ENCODE data around the gene ZNF454. TPM values are rescaled to one million over a fixed set of nuclear protein-coding genes. Genes with fewer than 3 reads are reported as not detected.
A peak's percentile ranks its signal among the peaks of the same experiment; 100 is the strongest.

ZNF454 gene
- total RNA-seq, 4 donors from 2014 or later = 0.59 to 11.8 (median 6.9) TPM

GRCh38 chr5:178931846-178932760 is 8.9 kb upstream of the ZNF454 start:
- intact Hi-C loops (cut with DNase I; ENCODE audit: low total_unique reads) = no loop called here
- TF ChIP-seq POLR2A (IDR thresholded peaks at IDR 0.05) (no peak), CTCF (IDR thresholded peaks at IDR 0.05) (no peak)
- Histone ChIP-seq H3K4me1 (no peaks in the 10 kb centered on the region), H3K36me3 (no peaks in the 10 kb centered on the region), H3K9me3 (peaks cover 0 to 79% of the 10 kb centered on the region in 2 donors), H3K27ac (no peak overlapping the region), H3K27me3 (no peaks in the 10 kb centered on the region), H3K4me3 (no peak overlapping the region)
- no peak for DNase-seq

GRCh38 chr5:178941361-178941760 is 363 bp downstream of the ZNF454 start:
- TF ChIP-seq CTCF (IDR thresholded peaks at IDR 0.05) = no peak
- no peak for TF ChIP-seq POLR2A (IDR thresholded peaks at IDR 0.05)
- H3K27ac ChIP-seq = peak overlapping the region; percentile 25 to 39
- no peaks in the 10 kb centered on the region for H3K36me3 ChIP-seq
- intact Hi-C loops (cut with DNase I; ENCODE audit: low total_unique reads) = no loop called here
- DNase-seq = peak; percentile 32 to 37
- H3K4me3 ChIP-seq = peak overlapping the region; percentile 60 to 73
- no peaks in the 10 kb centered on the region for H3K27me3 ChIP-seq
- peaks cover 0 to 6% of the 10 kb centered on the region in 2 donors for H3K9me3 ChIP-seq
- peaks cover 0 to 5% of the 10 kb centered on the region in 2 donors for H3K4me1 ChIP-seq

DNA sequence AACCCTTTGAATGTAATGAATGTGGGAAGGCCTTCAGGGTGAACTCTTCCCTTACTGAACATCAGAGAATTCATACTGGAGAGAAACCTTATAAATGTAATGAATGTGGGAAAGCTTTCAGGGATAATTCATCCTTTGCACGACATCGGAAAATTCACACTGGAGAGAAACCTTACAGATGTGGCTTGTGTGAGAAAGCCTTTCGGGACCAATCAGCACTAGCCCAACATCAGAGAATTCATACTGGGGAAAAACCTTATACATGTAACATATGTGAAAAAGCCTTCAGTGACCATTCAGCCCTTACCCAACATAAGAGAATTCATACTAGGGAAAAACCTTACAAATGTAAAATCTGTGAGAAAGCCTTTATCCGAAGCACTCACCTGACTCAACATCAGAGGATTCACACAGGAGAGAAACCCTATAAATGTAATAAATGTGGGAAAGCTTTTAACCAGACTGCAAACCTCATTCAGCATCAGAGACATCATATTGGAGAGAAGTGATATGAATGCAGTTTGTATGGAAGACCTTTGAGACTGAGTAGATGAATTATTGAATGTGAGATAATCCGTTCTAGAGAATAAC is 24.6 kb downstream of the ZNF454 start:
- intact Hi-C loops (cut with DNase I; ENCODE audit: low total_unique reads) = no loop called here
- TF ChIP-seq POLR2A (IDR thresholded peaks at IDR 0.05) = no peak
- no peak for TF ChIP-seq CTCF (IDR thresholded peaks at IDR 0.05)
- H3K36me3 ChIP-seq = no peaks in the 10 kb centered on the region
- H3K27me3 ChIP-seq = no peaks in the 10 kb centered on the region
- DNase-seq = no peak
- no peaks in the 10 kb centered on the region for H3K4me1 ChIP-seq
- H3K9me3 ChIP-seq = peaks cover 0 to 84% of the 10 kb centered on the region in 2 donors
- no peak overlapping the region for H3K27ac ChIP-seq
- H3K4me3 ChIP-seq = no peak overlapping the region

- no peaks in the 10 kb centered on the region for H3K27me3 ChIP-seq
- H3K36me3 ChIP-seq = no peaks in the 10 kb centered on the region
- intact Hi-C loops (cut with DNase I; ENCODE audit: low total_unique reads) = no loop called here
- H3K27ac ChIP-seq = no peak overlapping the region
- no peak overlapping the region for H3K4me3 ChIP-seq
- H3K4me1 ChIP-seq = no peaks in the 10 kb centered on the region
- no peak for DNase-seq
- H3K9me3 ChIP-seq = peaks cover 0 to 64% of the 10 kb centered on the region in 2 donors
- TF ChIP-seq CTCF (IDR thresholded peaks at IDR 0.05) (no peak), POLR2A (IDR thresholded peaks at IDR 0.05) (no peak)
These were observed 40.4 kb downstream of the ZNF454 start for GRCh38 chr5:178981381-178981780.

- H3K36me3 ChIP-seq = no peaks in the 10 kb centered on the region
- DNase-seq = no peak
- TF ChIP-seq CTCF (IDR thresholded peaks at IDR 0.05) (no peak), POLR2A (IDR thresholded peaks at IDR 0.05) (no peak)
- H3K27ac ChIP-seq = no peak overlapping the region
- peaks cover 0 to 61% of the 10 kb centered on the region in 2 donors for H3K9me3 ChIP-seq
- H3K4me1 ChIP-seq = no peaks in the 10 kb centered on the region
- intact Hi-C loops (cut with DNase I; ENCODE audit: low total_unique reads) = no loop called here
- no peak overlapping the region for H3K4me3 ChIP-seq
- H3K27me3 ChIP-seq = no peaks in the 10 kb centered on the region
These were observed 41.9 kb downstream of the ZNF454 start for GRCh38 chr5:178982941-178983340.

Measured in uterus (tissue), 4 donors.